Measurements from ENCODE around the gene MATN4. TPM values are rescaled to one million over a fixed set of nuclear protein-coding genes. Genes with fewer than 3 reads are reported as not detected.

The MATN4 gene
- total RNA-seq, 1 donor from 2014 or later = not detected

GRCh38 chr20:45257711-45258110 is 50.4 kb downstream of the MATN4 start:
- no peaks in the 10 kb centered on the region for H3K36me3 ChIP-seq
- intact Hi-C loops (cut with micrococcal nuclease) = no loop called here
- no peak for DNase-seq
- H3K4me1 ChIP-seq = no peaks in the 10 kb centered on the region
- no peak overlapping the region for H3K4me3 ChIP-seq
- no peak overlapping the region for H3K27ac ChIP-seq (replicated peaks)
- peaks cover 54% of the 10 kb centered on the region for H3K27me3 ChIP-seq (ENCODE audit: low read depth)
- H3K9me3 ChIP-seq (replicated peaks) = no peaks in the 10 kb centered on the region
- TF ChIP-seq CTCF (IDR thresholded peaks at IDR 0.05; ENCODE audit: borderline replicate concordance) = no peak

DNA sequence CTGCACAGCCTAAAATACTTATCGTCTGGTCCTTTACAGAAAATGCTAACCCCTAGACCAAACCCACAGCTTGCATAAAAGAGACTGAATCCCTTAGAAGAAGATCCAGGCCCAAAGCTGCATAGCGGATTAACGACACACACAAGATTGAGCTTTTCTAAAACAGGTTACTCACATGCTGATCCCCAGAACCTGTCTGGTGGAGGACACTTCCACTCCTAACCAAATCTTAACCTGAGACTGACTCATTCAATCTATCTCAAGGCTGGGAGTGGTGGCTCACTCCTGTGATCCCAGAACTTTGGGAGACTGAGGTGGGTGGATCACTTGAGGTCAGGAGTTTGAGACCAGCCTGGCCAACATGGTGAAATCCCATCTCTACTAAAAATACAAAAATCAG is 50.9 kb downstream of the MATN4 start:
- no peak for TF ChIP-seq CTCF (IDR thresholded peaks at IDR 0.05; ENCODE audit: borderline replicate concordance)
- no peak overlapping the region for H3K27ac ChIP-seq (replicated peaks)
- no peaks in the 10 kb centered on the region for H3K9me3 ChIP-seq (replicated peaks)
- peaks cover 55% of the 10 kb centered on the region for H3K27me3 ChIP-seq (ENCODE audit: low read depth)
- no peaks in the 10 kb centered on the region for H3K4me1 ChIP-seq
- no peaks in the 10 kb centered on the region for H3K36me3 ChIP-seq
- no peak overlapping the region for H3K4me3 ChIP-seq
- intact Hi-C loops (cut with micrococcal nuclease) = no loop called here
- DNase-seq = no peak

DNA sequence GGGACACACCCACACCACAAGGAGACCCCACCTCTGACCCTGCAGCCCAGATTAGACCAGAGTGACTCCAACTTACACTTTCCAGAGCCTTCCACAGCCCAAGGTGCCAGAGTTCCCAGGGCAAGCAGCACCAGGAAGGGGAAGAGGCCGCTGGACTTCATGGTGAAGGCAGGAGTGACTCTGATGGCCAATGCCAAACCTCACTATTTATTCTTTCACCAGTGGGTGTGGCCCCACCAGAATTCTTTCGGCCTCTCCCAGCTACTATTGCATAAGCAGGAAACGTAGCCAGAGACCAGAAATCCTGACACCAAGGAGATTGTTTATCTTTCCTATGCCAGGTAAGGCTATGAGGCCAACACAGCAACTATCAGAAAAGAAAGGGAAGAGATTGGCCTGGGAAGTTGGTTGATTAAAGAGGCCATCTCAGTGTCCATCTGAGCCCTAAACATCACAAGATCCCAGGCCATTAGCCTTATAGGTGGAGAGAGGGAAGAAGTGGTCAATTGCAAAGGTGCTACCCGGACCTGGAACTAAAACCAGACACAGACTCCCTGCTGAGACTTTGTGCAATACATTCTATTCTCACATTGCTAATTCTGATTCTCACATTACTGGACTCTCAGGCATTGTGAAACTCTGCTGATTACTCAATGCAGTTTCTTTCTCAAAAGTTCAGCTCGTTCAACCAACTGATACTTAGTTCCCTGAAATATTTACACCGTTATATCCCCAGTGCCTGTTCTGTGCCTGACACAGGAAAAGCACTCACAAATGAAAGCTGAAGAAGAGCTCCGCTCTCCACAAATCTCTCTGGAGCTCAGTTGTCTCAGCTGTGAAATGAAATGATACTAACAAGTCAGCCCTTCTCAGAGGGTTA is 53.5 kb downstream of the MATN4 start, which contains the start of gene SLPI:
Gene SLPI (minus strand): TSS at position 182 of the 880 bp plus-strand sequence. CDS start 21 bp downstream, at position 161.
- TF ChIP-seq CTCF (IDR thresholded peaks at IDR 0.05; ENCODE audit: borderline replicate concordance) = no peak
- Histone ChIP-seq H3K9me3 (replicated peaks) (no peaks in the 10 kb centered on the region), H3K36me3 (no peaks in the 10 kb centered on the region), H3K27ac (replicated peaks) (no peak within 1 kb of the TSS), H3K4me1 (no peaks in the 10 kb centered on the region), H3K27me3 (ENCODE audit: low read depth) (peaks cover 56% of the 10 kb centered on the region), H3K4me3 (no peak within 1 kb of the TSS)
- DNase-seq = no peak
- intact Hi-C loops (cut with micrococcal nuclease) = no loop called here

- no peak for DNase-seq
- intact Hi-C loops (cut with micrococcal nuclease) = no loop called here
- H3K27me3 ChIP-seq (ENCODE audit: low read depth) = peaks cover 56% of the 10 kb centered on the region
- H3K36me3 ChIP-seq = no peaks in the 10 kb centered on the region
- no peak for TF ChIP-seq CTCF (IDR thresholded peaks at IDR 0.05; ENCODE audit: borderline replicate concordance)
- no peak overlapping the region for H3K27ac ChIP-seq (replicated peaks)
- no peak overlapping the region for H3K4me3 ChIP-seq
- H3K9me3 ChIP-seq (replicated peaks) = no peaks in the 10 kb centered on the region
- H3K4me1 ChIP-seq = no peaks in the 10 kb centered on the region
Observed at GRCh38 chr20:45253261-45253660, 54.8 kb downstream of the MATN4 start.

DNA sequence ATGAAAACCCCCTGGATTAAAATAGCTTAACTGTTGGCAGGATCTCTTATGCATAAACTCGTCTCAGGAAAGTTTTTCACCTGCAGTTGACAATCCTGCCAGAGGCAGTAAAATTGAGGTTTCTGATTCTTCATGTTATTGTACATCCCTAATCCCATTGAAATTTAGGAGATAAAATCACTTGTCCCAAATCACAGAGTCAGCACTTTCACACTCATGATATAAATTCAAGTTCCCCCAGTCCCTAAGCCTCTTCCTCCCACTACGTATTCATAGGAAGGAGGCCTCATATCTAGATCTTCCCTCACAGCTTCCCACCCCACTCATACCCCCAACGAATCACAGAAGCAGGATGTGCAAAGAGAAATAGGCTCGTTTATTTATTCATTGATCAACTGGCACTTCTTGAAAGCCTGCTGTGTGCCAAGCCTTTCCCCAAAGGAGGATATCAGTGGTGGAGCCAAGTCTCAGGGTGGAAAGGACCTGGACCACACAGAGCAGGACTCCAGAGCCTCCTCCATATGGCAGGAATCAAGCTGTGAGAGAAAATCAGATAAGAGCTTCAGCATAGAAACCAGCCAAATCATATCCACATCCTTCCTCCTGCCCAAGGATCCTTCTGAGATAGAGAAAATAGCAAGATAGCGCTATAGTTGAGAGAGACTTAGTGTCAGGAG is 56.1 kb downstream of the MATN4 start:
- no peak overlapping the region for H3K27ac ChIP-seq (replicated peaks)
- intact Hi-C loops (cut with micrococcal nuclease) = no loop called here
- no peaks in the 10 kb centered on the region for H3K9me3 ChIP-seq (replicated peaks)
- DNase-seq = no peak
- H3K36me3 ChIP-seq = no peaks in the 10 kb centered on the region
- H3K4me1 ChIP-seq = no peaks in the 10 kb centered on the region
- H3K27me3 ChIP-seq (ENCODE audit: low read depth) = peaks cover 63% of the 10 kb centered on the region
- TF ChIP-seq CTCF (IDR thresholded peaks at IDR 0.05; ENCODE audit: borderline replicate concordance) = no peak
- H3K4me3 ChIP-seq = no peak overlapping the region
